GM12878 (cell line): ENCODE data around the gene ESPL1. TPM values are rescaled to one million over a fixed set of nuclear protein-coding genes. Genes with fewer than 3 reads are reported as not detected.

Source experiments
- DPF2 ChIP-seq: fragments of 450-650 bp; IDR thresholded peaks from 2 replicates; pipeline ENCODE4 v1.6.1; 2017; ENCODE audit warnings: mild to moderate bottlenecking
- ESRRA ChIP-seq: IDR thresholded peaks from 2 replicates; pipeline ENCODE4 v1.6.1; 2012; ENCODE audit warnings: mild to moderate bottlenecking, low read length, improper control_type of control experiment
- MEF2A ChIP-seq: IDR thresholded peaks from 2 replicates; pipeline ENCODE4 v1.6.1; 2011; ENCODE audit warnings: low read depth, mild to moderate bottlenecking, low read length, moderate library complexity; ENCODE audit not compliant: insufficient read depth
- NBN ChIP-seq: fragments of 450-650 bp; IDR thresholded peaks from 2 replicates; pipeline ENCODE4 v1.6.1; 2016
- NR2C1 ChIP-seq: fragments of 450-650 bp; IDR thresholded peaks from 2 replicates; pipeline ENCODE4 v1.6.1; 2017; ENCODE audit warnings: antibody characterized with exemption, mild to moderate bottlenecking, moderate library complexity
- PAX8 ChIP-seq: fragments of 450-650 bp; IDR thresholded peaks from 2 replicates; pipeline ENCODE4 v1.6.1; 2017; ENCODE audit warnings: mild to moderate bottlenecking, moderate library complexity
- PML ChIP-seq: IDR thresholded peaks from 2 replicates; pipeline ENCODE4 v1.6.1; 2012; ENCODE audit warnings: low read length, inconsistent platforms
- POLR2AphosphoS2 ChIP-seq: IDR thresholded peaks from 2 replicates; pipeline ENCODE4 v1.6.1; 2011; ENCODE audit warnings: low read depth, mild to moderate bottlenecking, low read length, improper control_type of control experiment, moderate library complexity
- RB1 ChIP-seq: fragments of 450-650 bp; formaldehyde crosslinking; IDR thresholded peaks from 2 replicates; pipeline ENCODE4 v1.6.1; 2017; ENCODE audit warnings: mild to moderate bottlenecking, borderline replicate concordance
- RCOR1 ChIP-seq: conservative IDR thresholded peaks from 2 replicates; pipeline ENCODE4 v1.6.1; 2012; ENCODE audit warnings: low read depth, low read length, improper control_type of control experiment
- RFX5 ChIP-seq: IDR thresholded peaks from 2 replicates; pipeline ENCODE4 v1.6.1; 2011; ENCODE audit warnings: low read depth, low read length, improper control_type of control experiment
- SMAD5 ChIP-seq: IDR thresholded peaks from 2 replicates; pipeline ENCODE4 v1.6.1; 2016; ENCODE audit warnings: antibody characterized with exemption, low read depth
- STAT3 ChIP-seq: IDR thresholded peaks from 2 replicates; pipeline ENCODE4 v1.6.1; 2011; ENCODE audit warnings: low read depth, low read length, improper control_type of control experiment
- YBX1 ChIP-seq: fragments of 450-650 bp; IDR thresholded peaks from 2 replicates; pipeline ENCODE4 v1.6.1; 2016; ENCODE audit warnings: antibody characterized with exemption
- ZBED1 ChIP-seq: IDR thresholded peaks from 2 replicates; pipeline ENCODE4 v1.6.1; 2016; ENCODE audit warnings: borderline replicate concordance
- ZNF274 ChIP-seq: IDR thresholded peaks from one replicate; pipeline ENCODE4 v1.8.0; 2011; ENCODE audit not compliant: insufficient read length, insufficient read depth
- ZNF384 ChIP-seq: IDR thresholded peaks from 2 replicates; pipeline ENCODE4 v1.6.1; 2012; ENCODE audit warnings: low read depth, mild to moderate bottlenecking, low read length, improper control_type of control experiment, borderline replicate concordance
- polyA plus RNA-seq, 11 experiments: library from polyadenylated mRNA; depleted of rRNA in 4 of 11; unstranded in 6 of 11; stranded (reverse) in 5 of 11; fragments of >200 nt; fragmentation: Nextera tagmentation in 4 of 11; fragmentation: Illumina TruSeq in 1 of 11; extraction: Ambion mirVana in 4 of 11; extraction: Trizol in 1 of 11; gene quantifications; 1 replicate in 1 of 11; 2 replicates in 10 of 11; pipeline versions ENCODE4 v1.2.1 to v1.2.3, GENCODE V29; 2011 to 2016; ENCODE audit warnings: inconsistent platforms in 2 of 11, missing spikeins in 2 of 11, low read depth in 1 of 11
- total RNA-seq, 4 experiments: library from RNA; depleted of rRNA in 3 of 4; stranded (reverse); fragments of >200 nt in 3 of 4; fragmentation: Illumina TruSeq in 1 of 4; extraction: Trizol in 1 of 4; gene quantifications; 2 replicates each; pipeline versions ENCODE4 v1.2.1 to v1.2.3, GENCODE V29; 2013 to 2021
- TF ChIP-seq, protein P1 (sequence below): IDR thresholded peaks from 2 replicates; pipeline ENCODE4 v1.6.1; 2012; ENCODE audit warnings: low read depth, low read length, improper control_type of control experiment
- TF ChIP-seq, protein P2 (sequence below): fragments of 150-350 bp; IDR thresholded peaks from 2 replicates; pipeline ENCODE4 v1.6.1; 2014; ENCODE audit warnings: mild to moderate bottlenecking, low read depth, low read length
- TF ChIP-seq, protein P3 (sequence below): fragments of 450-650 bp; IDR thresholded peaks from 2 replicates; pipeline ENCODE4 v1.6.1; 2017; ENCODE audit warnings: antibody characterized with exemption, mild to moderate bottlenecking, moderate library complexity
- TF ChIP-seq, protein P4 (sequence below): fragments of 450-650 bp; IDR thresholded peaks from 2 replicates; pipeline ENCODE4 v1.6.1; 2018; ENCODE audit warnings: borderline replicate concordance, mild to moderate bottlenecking; ENCODE audit not compliant: partially characterized antibody

ESPL1 gene
- total and polyA plus RNA-seq, 10 of the 15 experiments (the other 5 are each of a cell fraction or from before 2014, with no cell fraction given), result 2.1 to 61.9 (median 21.2) TPM

DNA sequence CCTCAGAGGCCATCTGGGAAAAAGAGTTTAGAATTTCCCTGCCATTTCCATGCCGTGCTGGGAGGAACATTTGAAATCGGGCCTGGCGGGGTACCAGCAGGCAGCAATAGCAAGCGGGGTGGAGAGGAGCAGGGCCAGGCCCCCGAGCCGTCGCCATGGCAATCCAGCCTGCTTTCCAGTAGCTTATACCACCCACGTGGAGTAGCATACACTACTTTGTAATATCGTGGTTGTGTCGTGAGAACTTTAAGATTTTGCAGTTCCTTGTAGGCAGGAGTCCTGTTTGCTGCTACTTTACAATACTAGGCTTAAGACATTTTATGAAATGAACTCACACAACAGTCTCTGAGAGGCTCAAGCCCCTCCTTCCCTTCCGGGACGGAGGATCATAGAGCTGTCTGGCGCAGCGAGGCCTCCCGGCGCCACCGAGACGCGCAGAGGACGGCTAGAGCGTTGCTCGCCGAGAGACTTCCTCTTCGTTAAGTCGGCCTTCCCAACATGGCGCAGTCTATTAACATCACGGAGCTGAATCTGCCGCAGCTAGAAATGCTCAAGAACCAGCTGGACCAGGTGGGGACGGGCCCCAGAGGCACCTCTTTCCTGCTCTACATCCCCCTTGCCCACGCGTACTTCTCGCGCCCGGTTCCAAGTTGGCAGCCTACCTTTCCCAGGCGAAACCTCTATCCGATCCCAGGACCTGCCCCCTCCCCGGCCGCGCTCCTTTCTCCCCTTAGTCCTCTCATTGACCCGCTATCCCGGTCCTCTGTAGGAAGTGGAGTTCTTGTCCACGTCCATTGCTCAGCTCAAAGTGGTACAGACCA, 27.2 kb downstream of the ESPL1 start, which contains the start of gene PFDN5 (continued):
- TF ChIP-seq, protein P1, sequence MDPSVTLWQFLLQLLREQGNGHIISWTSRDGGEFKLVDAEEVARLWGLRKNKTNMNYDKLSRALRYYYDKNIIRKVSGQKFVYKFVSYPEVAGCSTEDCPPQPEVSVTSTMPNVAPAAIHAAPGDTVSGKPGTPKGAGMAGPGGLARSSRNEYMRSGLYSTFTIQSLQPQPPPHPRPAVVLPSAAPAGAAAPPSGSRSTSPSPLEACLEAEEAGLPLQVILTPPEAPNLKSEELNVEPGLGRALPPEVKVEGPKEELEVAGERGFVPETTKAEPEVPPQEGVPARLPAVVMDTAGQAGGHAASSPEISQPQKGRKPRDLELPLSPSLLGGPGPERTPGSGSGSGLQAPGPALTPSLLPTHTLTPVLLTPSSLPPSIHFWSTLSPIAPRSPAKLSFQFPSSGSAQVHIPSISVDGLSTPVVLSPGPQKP, result peak; percentile 85
- TF ChIP-seq YBX1 (no peak), ESRRA (no peak), ZBED1 (peak; percentile 70; the same call in 1 of the 2 replicates), MEF2A (0 out of 2 replicates have a peak, but pooled peaks have one; percentile 37), ZNF384 (no peak), NR2C1 (peak; percentile 89), RB1 (peak; percentile 84; the same call in 1 of the 2 replicates), STAT3 (no peak), POLR2AphosphoS2 (peak; percentile 79; the same call in 1 of the 2 replicates), RFX5 (no peak), PAX8 (no peak), DPF2 (0 out of 2 replicates have a peak, but pooled peaks have one; percentile 29), SMAD5 (peak; percentile 72), NBN (peak; percentile 79), PML (peak; percentile 78; the same call in 1 of the 2 replicates), RCOR1 (no peak), ZNF274 (no peak)
- TF ChIP-seq, protein P2, sequence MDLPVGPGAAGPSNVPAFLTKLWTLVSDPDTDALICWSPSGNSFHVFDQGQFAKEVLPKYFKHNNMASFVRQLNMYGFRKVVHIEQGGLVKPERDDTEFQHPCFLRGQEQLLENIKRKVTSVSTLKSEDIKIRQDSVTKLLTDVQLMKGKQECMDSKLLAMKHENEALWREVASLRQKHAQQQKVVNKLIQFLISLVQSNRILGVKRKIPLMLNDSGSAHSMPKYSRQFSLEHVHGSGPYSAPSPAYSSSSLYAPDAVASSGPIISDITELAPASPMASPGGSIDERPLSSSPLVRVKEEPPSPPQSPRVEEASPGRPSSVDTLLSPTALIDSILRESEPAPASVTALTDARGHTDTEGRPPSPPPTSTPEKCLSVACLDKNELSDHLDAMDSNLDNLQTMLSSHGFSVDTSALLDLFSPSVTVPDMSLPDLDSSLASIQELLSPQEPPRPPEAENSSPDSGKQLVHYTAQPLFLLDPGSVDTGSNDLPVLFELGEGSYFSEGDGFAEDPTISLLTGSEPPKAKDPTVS, result no peak
- TF ChIP-seq, protein P3, sequence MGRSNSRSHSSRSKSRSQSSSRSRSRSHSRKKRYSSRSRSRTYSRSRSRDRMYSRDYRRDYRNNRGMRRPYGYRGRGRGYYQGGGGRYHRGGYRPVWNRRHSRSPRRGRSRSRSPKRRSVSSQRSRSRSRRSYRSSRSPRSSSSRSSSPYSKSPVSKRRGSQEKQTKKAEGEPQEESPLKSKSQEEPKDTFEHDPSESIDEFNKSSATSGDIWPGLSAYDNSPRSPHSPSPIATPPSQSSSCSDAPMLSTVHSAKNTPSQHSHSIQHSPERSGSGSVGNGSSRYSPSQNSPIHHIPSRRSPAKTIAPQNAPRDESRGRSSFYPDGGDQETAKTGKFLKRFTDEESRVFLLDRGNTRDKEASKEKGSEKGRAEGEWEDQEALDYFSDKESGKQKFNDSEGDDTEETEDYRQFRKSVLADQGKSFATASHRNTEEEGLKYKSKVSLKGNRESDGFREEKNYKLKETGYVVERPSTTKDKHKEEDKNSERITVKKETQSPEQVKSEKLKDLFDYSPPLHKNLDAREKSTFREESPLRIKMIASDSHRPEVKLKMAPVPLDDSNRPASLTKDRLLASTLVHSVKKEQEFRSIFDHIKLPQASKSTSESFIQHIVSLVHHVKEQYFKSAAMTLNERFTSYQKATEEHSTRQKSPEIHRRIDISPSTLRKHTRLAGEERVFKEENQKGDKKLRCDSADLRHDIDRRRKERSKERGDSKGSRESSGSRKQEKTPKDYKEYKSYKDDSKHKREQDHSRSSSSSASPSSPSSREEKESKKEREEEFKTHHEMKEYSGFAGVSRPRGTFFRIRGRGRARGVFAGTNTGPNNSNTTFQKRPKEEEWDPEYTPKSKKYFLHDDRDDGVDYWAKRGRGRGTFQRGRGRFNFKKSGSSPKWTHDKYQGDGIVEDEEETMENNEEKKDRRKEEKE, result no peak
- TF ChIP-seq, protein P4, sequence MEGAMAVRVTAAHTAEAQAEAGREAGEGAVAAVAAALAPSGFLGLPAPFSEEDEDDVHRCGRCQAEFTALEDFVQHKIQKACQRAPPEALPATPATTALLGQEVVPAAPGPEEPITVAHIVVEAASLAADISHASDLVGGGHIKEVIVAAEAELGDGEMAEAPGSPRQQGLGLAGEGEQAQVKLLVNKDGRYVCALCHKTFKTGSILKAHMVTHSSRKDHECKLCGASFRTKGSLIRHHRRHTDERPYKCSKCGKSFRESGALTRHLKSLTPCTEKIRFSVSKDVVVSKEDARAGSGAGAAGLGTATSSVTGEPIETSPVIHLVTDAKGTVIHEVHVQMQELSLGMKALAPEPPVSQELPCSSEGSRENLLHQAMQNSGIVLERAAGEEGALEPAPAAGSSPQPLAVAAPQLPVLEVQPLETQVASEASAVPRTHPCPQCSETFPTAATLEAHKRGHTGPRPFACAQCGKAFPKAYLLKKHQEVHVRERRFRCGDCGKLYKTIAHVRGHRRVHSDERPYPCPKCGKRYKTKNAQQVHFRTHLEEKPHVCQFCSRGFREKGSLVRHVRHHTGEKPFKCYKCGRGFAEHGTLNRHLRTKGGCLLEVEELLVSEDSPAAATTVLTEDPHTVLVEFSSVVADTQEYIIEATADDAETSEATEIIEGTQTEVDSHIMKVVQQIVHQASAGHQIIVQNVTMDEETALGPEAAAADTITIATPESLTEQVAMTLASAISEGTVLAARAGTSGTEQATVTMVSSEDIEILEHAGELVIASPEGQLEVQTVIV, result peak; percentile 35
